ENCODE measurements around the gene MAGI2.

The MAGI2 gene

GRCh38 chr7:78493401-78493800 is 960.1 kb downstream of the MAGI2 start:
- DNase-seq (ENCODE audit: low spot score) = no peak

DNA sequence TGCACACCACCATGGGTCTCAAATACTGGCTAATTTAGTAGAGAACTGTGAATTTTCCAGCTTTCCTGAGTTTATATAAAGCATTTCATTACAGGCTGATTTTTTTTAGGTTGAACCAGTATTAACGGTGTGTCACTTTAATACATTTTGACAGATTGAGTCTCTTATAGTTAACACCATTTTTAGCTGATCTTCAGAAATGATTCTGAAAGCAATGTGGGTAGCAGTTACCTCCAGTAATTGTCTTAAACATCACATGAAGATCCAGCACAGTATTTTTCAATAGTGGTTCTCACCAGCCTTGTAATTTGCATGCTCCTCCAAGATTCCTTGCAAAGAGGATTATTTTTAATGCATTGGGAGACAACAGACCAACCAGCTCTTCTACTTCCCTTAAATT is 961.3 kb downstream of the MAGI2 start:
- no peak for DNase-seq (ENCODE audit: low spot score)

DNA sequence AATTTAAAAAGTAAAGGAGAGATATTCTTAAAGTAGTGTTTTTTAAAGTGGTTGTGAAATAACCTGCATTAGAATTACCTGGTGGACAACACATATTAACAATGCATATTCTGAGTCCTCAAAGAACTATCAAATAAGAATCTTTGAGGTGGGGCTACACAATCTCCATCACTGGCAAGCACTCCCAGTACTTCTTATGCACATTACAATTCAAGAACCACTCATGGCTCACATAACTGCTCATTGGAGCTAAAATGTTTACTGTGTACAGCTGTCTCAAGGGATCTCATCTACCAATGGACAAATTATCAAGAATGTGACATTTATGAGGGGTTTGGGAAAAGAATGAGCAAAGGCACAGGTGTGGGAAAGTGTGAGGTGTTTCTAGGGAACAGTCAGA is 962.9 kb downstream of the MAGI2 start:
- no peak for DNase-seq (ENCODE audit: low spot score)

GRCh38 chr7:78489476-78490240 is 963.8 kb downstream of the MAGI2 start:
- peak; percentile 41 for DNase-seq (ENCODE audit: low spot score)

- DNase-seq (ENCODE audit: low spot score) = peak; percentile 27
Observed at GRCh38 chr7:78487464-78487863, 966.0 kb downstream of the MAGI2 start.

DNA sequence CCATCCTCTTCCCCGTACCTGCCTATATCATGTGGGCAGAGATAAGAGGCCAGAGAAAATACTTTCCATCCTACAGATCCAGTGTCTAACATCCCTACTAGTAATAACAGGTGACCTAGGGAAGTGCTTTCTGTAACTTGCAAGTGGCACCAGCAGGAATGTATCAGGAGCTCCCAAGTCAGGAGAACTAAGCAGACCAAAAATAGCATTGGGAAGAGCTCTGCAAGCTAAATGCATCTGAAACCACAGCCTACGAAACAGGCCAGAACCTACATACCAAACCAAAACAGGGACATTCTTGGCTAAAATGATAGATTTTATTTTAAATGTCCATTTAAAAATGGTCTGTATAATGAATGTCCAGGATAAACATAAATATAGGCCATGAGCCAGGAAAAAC is 974.1 kb downstream of the MAGI2 start:
- no peak for DNase-seq (ENCODE audit: low spot score)

DNA sequence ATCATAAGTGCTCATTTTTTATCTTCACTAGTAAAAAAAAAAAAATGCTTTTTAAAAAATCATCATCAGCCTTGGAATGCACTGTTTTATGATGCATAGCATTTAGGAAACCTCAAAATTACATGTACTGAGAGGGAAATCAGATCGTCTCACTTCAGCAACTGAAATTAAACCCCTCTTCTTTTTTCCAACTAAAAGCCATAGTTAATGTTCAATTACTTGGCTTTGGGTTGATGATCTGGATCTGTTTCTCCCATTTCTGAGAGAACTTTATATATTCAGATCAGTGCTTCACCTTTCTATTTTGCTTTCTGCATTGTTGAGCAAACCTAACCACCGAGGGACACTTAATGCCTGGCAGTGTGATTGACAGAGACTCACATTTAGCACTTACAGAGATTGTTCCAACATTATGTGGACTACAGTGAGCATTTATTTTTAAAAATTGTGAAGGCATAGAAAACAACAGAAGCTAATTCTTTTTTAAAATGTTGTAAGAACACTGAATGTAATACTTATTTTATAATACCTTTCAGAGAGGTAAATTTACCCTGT is 976.5 kb downstream of the MAGI2 start:
- no peak for DNase-seq (ENCODE audit: low spot score)

- peak; percentile 73 for DNase-seq (ENCODE audit: low spot score)
Observed at GRCh38 chr7:78473571-78474301, 979.7 kb downstream of the MAGI2 start.

DNA sequence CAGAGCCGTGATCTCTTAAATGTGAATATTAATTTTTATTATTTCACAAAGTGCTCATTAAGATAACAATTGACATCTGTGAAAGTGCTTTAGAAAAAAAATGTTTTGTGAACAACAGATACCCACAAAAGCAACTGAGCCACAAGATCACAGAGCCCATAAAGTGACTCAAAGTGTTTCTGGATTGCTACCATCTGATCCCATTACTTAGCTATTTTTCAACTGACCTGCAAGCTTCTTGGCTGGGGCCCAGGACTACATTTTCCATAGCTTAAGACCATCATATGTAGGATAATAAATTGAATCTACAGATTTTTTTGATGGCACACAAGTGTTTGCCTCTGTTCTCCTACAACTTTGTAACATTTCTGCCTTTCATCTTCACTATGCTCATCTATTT is 980.4 kb downstream of the MAGI2 start:
- no peak for DNase-seq (ENCODE audit: low spot score)

DNA sequence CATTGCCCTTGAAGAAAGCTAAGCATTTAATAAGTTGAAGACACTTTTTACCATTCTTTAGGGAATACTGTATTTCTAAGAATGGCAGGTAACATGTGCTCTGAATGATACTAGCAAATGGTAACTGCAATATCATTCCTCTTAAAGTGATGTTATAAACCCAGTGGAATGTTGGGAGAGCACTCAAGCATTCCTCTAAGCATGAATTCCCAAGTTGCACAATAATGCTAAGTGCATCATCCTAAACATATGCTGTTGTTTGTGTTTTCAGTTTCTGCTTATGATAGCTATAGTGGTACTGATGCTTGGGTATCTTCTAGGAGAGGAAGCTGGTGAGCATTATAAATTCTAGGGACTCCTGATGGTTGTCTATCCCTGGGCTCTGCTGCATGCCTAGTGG is 980.9 kb downstream of the MAGI2 start:
- DNase-seq (ENCODE audit: low spot score) = no peak

- DNase-seq (ENCODE audit: low spot score) = no peak
Observed at GRCh38 chr7:78465894-78466293, 987.6 kb downstream of the MAGI2 start.

DNA sequence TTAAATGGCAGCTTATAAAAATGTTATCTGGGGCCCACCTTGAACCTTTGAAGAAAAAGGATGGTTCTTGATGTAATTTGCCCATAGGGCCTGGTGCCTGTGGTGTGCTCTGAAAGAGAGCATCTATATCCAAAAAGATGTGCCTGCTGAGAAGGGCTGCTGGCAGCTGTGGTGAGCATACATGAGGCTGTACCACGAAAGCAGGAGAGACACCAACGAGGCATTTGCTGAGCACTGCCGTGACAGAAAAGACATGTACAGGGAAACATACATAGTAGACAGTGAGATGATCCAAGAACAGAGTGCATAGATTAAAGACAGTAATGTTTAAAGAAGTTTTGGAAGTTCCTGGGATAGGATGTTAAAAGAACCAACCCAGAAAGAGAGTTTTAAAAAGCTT is 990.4 kb downstream of the MAGI2 start:
- no peak for DNase-seq (ENCODE audit: low spot score)

DNA sequence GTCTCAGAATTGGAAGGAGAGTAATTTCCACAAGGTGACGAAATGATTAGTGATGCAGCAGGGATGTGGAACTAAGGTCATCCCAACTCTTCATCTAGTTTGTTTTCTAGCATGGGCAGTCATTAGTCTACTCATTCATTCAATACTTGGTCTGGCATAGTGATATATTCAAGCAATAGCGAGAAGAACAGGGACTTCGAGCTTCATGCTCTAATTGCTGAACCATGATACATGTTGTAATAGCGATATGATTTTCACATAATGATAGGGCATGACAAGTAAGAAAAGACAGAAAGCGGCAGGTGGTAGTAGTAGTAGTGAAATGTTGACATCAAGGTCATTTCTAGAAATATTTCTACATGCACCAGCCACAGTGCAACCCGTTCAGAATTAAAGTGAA is 1002.8 kb downstream of the MAGI2 start:
- DNase-seq (ENCODE audit: low spot score) = no peak

- DNase-seq (ENCODE audit: low spot score) = peak; percentile 12
Observed at GRCh38 chr7:78448911-78449310, 1004.6 kb downstream of the MAGI2 start.

GRCh38 chr7:78444267-78444666 is 1009.2 kb downstream of the MAGI2 start:
- DNase-seq (ENCODE audit: low spot score) = no peak

DNA sequence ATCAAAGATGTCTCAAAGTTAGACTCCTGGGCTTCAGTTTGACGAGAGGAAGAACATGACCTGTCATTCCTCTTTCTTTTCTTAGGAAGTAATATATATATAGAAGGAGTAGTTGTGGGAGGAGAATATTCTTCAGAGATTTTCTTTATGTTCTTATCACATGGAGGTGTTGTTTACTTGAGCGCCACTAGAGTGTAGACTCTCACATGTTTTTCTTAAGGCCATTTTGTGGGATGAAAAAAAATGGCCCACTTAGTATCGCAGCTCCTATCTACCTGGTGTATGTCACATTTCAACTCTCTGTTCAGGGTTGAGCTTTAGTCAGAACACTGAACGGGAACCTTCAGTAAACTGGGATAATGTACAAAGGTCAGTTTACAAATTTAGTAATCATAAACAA is 1009.7 kb downstream of the MAGI2 start:
- DNase-seq (ENCODE audit: low spot score) = no peak

- no peak for DNase-seq (ENCODE audit: low spot score)
Observed at GRCh38 chr7:78441737-78442136, 1011.7 kb downstream of the MAGI2 start.

DNA sequence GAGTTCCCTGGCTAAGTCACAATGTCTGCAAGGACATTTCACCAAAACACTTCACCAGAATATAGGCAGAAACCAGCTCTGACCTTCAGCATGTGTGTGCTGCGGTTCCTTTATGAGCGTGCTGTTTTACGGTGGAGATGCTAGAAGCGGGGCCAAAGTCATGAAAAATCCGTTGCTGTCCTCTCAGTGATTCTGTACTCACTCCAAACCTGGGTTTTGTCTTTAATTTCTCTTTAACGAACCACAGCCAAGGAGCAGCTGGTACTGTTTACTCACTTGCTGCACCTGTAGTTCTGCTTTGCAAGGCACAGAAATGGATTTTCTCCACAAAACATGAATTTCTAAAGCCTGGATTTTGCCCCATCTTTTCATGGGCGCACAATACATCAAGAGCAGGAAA is 1015.0 kb downstream of the MAGI2 start:
- no peak for DNase-seq (ENCODE audit: low spot score)

- DNase-seq (ENCODE audit: low spot score) = no peak
Observed at GRCh38 chr7:78437118-78437517, 1016.3 kb downstream of the MAGI2 start.

GRCh38 chr7:78435355-78435754 is 1018.1 kb downstream of the MAGI2 start:
- DNase-seq (ENCODE audit: low spot score) = no peak

- DNase-seq (ENCODE audit: low spot score) = no peak
Observed at GRCh38 chr7:78434281-78434680, 1019.2 kb downstream of the MAGI2 start.

DNA sequence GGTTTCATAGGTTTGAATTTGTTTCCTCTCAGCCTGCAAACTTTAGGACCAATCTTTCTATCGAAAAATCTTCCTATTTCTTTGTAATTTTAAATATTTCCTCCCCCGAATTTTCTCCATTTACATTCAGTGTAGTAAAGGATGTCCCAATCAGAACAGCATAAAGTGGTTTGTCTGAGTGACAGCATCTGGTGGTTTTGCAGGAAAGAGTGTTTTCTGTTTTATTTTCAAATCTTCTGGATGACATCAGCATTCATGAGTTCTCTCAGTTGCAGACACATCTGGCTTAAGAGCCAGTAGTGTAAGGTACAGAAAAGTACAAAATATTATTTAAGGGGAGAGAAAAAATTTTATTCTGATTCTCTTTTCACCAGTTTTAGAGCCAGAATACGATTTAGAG is 1020.0 kb downstream of the MAGI2 start:
- no peak for DNase-seq (ENCODE audit: low spot score)

GRCh38 chr7:78429878-78430277 is 1023.6 kb downstream of the MAGI2 start:
- no peak for DNase-seq (ENCODE audit: low spot score)
